Hematopoietic multipotent progenitor cell treated with erythropoietin and hydrocortisone succinate and interleukin-3 and kit ligand, for 15 days (in vitro differentiated cells): ENCODE measurements around the gene PLCB1.

Source experiments
- DNase-seq: peaks from one replicate; pipeline ENCODE4 v3.0.0-alpha.2; 2015; ENCODE audit warnings: low spot score

The PLCB1 gene

DNA sequence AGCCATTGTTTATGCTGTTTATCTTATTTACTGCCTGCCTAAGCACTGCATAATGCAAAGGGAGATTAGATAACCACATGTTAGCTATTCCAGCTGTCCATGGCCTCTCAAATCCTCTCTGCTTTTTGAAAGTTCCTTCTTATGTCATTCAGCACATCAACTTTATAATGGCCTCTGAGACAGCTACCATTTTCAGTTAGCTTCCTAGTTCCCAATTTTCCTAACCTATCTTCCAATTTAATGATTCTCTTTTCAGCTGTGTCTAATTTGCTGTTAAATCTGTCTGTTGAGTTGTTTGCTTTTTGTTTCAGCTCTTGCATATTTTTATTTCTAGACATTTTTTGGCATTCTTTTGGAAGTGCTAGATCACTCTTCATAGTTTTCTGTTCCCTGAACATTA is 763.4 kb downstream of the PLCB1 start:
- no peak for DNase-seq

DNA sequence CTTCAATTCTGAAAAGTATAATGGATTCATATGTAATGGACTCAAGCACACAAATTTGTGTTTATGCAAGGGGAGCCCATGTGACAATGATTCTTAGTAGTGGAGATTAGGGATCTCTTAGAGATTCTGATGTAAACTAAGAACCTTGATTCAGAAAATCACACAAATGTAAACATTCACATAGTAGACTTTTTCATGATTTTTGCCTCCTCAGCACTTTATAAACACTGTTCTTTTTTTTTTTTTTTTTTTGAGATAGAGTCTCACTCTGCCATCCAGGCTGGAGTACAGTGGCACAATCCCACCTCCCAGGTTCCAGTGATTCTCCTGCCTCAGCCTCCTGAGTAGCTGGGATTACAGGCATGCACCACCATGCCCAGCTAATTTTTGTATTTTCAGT is 766.8 kb downstream of the PLCB1 start:
- no peak for DNase-seq

- DNase-seq: no peak
Measured at GRCh38 chr20:8901237-8902025, 769.4 kb downstream of the PLCB1 start.

- no peak for DNase-seq
Measured at GRCh38 chr20:8903655-8904605, 771.9 kb downstream of the PLCB1 start.

DNA sequence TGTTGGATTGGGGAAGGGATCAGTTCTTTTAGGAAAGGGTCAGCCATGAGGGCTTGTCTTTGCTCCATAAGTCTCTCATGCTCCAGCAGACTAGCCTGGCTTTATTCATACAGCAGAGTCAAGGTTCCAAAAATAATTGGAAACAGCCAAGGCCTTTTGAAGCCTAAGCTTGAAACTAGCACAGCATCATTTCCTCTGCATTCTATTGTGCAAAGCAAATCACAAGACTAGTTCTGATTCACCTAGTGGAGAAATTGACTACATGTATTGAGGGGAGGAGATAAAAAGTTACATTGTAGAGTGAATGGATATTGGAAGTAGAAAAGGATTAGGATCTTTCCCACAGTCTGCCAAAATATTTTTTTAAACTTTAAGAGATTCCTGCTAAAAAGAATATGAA is 777.5 kb downstream of the PLCB1 start:
- no peak for DNase-seq

- DNase-seq: no peak
Measured at GRCh38 chr20:8912096-8912495, 780.0 kb downstream of the PLCB1 start.

DNA sequence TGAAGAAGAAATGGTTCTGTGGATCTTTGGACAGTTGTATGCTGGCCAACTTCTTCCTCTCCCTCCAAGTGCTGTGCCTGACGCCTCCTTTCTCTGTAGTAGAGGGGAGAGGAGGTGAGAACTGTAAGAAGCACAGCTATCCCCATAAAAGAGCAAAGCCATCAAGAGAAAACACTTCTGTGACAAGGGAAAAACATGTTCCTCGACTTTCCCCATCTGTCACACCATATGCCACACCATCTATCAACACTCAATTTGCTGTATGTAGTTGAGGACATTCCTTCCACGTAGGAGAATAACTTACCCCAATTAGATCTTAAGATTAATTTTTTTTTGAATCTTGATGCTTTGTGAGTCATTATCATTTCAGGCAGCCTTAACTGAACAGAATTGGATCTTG is 780.7 kb downstream of the PLCB1 start:
- DNase-seq: no peak

- DNase-seq: no peak
Measured at GRCh38 chr20:8913456-8913855, 781.4 kb downstream of the PLCB1 start.

- DNase-seq: no peak
Measured at GRCh38 chr20:8914421-8914820, 782.4 kb downstream of the PLCB1 start.

GRCh38 chr20:8917084-8917483 is 785.0 kb downstream of the PLCB1 start:
- no peak for DNase-seq

DNA sequence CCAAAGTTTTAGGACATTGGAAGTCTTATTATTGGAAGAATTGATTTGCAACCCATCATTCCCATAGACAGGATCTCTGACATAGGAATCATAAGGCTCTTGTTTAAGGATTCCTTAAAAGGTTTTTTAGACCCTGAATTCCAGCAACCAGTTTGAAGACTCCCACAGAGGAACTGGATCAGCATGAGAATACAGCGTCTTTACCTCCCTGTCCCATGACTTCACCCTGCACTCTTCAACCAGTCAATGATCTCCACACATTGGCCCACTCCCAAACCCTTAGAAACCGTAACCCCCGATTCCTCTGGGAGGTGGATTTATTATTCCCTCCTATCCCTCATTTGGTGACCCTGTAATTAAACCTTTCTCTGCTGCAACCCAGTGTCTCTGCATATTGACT is 786.1 kb downstream of the PLCB1 start:
- DNase-seq: no peak

- no peak for DNase-seq
Measured at GRCh38 chr20:8924539-8924938, 792.5 kb downstream of the PLCB1 start.

DNA sequence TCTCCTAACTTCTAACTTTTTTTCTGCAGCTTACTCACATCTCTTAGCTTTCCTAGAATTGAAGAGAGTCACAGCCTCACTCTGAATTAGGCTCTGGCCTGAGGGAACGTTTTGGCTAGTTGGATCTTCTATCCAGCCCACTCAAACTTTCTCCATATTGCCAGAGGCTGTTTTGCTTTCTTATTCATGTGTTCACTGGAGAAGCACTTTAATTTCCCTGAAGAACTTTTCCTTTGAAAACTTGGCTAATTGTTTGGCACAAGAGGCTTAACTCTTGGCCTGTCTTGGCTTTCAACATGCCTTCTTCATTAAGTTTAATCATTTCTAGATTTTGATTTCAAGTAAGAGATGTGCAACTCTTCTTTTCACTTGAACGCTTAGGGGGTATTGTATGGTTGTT is 798.7 kb downstream of the PLCB1 start:
- DNase-seq: no peak

- DNase-seq: no peak
Measured at GRCh38 chr20:8932192-8933165, 800.4 kb downstream of the PLCB1 start.

DNA sequence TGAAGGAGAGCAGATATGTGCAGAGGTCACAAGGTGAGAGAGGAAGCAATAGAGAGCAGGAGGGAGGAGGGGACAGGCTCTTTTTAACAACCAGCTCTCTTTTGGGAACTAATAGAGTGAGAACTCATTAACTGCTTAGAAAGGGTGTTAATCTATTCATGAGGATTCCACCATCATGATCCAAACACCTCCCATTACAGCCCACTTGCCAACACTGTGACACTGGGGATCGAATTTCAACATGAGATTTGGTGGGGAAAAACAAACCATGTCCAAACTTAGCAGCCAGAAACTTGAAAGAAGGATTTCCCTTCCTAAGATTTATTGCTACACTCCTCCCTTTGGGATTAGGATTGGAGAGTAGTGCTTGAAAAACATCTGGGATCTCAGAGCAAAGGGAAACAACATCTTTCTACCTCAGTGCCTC is 801.3 kb downstream of the PLCB1 start:
- DNase-seq: no peak

GRCh38 chr20:8934362-8934761 is 802.3 kb downstream of the PLCB1 start:
- DNase-seq: no peak
